Endothelial cell of umbilical vein (primary cell): ENCODE results near the gene USH1C. TPM values are rescaled to one million over a fixed set of nuclear protein-coding genes. Genes with fewer than 3 reads are reported as not detected.

Experiments
- BruUV-seq: library from RNA; stranded (reverse); fragments of 400-500 nt; replicated peaks from 2 replicates; lab custom pipeline; 2021; lab: Mats Ljungman, UMichigan
- CTCF ChIA-PET: fragments of 300-600, 350-600 bp; sonication (Branson Sonifier 250); formaldehyde crosslinking; loops from one replicate; lab custom pipeline; 2021; ENCODE audit warnings: antibody characterized with exemption, inconsistent platforms; lab: Charles Lee
- POLR2A ChIA-PET: fragments of 300-600, 350-600 bp; sonication (Branson Sonifier 250); formaldehyde crosslinking; loops from one replicate; lab custom pipeline; 2021; ENCODE audit warnings: antibody characterized with exemption, inconsistent platforms; lab: Charles Lee
- DNase-seq: peaks from one replicate; pipeline ENCODE4 v3.0.0-alpha.2; 2011; ENCODE audit warnings: low read depth, low spot score
- FAIRE-seq: peaks from 2 replicates; lab custom pipeline; 2011; peaks lifted over from hg19 to GRCh38; lab: Jason Lieb, UNC
- H2AFZ ChIP-seq: 2 replicates; pipeline ENCODE4 v1.6.0; 2012; ENCODE audit warnings: low read depth, low read length, control low read depth, inconsistent platforms
- H3K27ac ChIP-seq: 2 replicates; pipeline ENCODE4 v1.5.1; 2011; ENCODE audit warnings: low read depth, mild to moderate bottlenecking, control low read depth, low read length, moderate library complexity; ENCODE audit not compliant: insufficient read depth
- H3K27me3 ChIP-seq, 2 experiments: 2 replicates each; pipeline versions ENCODE4 v1.6.0 to v1.6.1; 2011; ENCODE audit warnings: low read length in 2 of 2, mixed read lengths in 1 of 2; ENCODE audit not compliant: control insufficient read depth in 2 of 2, insufficient read depth in 2 of 2
- H3K36me3 ChIP-seq, 2 experiments: 2 replicates in 1 of 2; 3 replicates in 1 of 2; pipeline ENCODE4 v1.5.1; 2011; ENCODE audit warnings: low read length in 2 of 2, mild to moderate bottlenecking in 1 of 2, moderate library complexity in 1 of 2; ENCODE audit not compliant: control insufficient read depth in 2 of 2, insufficient read depth in 2 of 2; ENCODE audit errors: extremely low read depth in 1 of 2
- H3K4me1 ChIP-seq: 3 replicates; pipeline ENCODE4 v1.5.1; 2011; ENCODE audit warnings: mild to moderate bottlenecking, low read length; ENCODE audit not compliant: control insufficient read depth, insufficient read depth; ENCODE audit errors: extremely low read depth
- H3K4me2 ChIP-seq: 2 replicates; pipeline ENCODE4 v1.6.1; 2011; ENCODE audit warnings: low read length, control low read depth, mixed read lengths; ENCODE audit not compliant: insufficient read depth
- H3K4me3 ChIP-seq, 3 experiments: fragments of 200-600 bp in 1 of 3; sonication (generic), shearing (Covaris generic) in 1 of 3; replicated peaks in 1 of 3; 2 replicates each; pipeline ENCODE4 v1.5.1; 2011 to 2016; ENCODE audit warnings: control low read depth in 3 of 3, low read length in 3 of 3, mild to moderate bottlenecking in 2 of 3, inconsistent platforms in 1 of 3, low read depth in 1 of 3, moderate library complexity in 1 of 3; ENCODE audit not compliant: insufficient read depth in 1 of 3
- H3K79me2 ChIP-seq: 2 replicates; pipeline ENCODE4 v1.6.0; 2012; ENCODE audit warnings: low read length, inconsistent platforms; ENCODE audit not compliant: control insufficient read depth, insufficient read depth
- H3K9ac ChIP-seq: replicated peaks from 2 replicates; pipeline ENCODE3; 2011; ENCODE audit warnings: low read length, control low read depth; ENCODE audit not compliant: insufficient read depth; ENCODE audit errors: extremely low read depth
- H3K9me1 ChIP-seq: replicated peaks from 3 replicates; pipeline ENCODE4 v1.6.0; 2011; ENCODE audit warnings: mild to moderate bottlenecking, low read length; ENCODE audit not compliant: control insufficient read depth, insufficient read depth; ENCODE audit errors: extremely low read depth
- H3K9me3 ChIP-seq: replicated peaks from 2 replicates; pipeline ENCODE4 v1.5.1; 2012; ENCODE audit warnings: low read length, inconsistent platforms; ENCODE audit not compliant: control insufficient read depth, insufficient read depth
- H4K20me1 ChIP-seq: replicated peaks from 2 replicates; pipeline ENCODE3; 2011; ENCODE audit warnings: mild to moderate bottlenecking, low read length; ENCODE audit not compliant: control insufficient read depth, insufficient read depth; ENCODE audit errors: extremely low read depth
- CTCF ChIP-seq, 2 donors: IDR thresholded peaks; 1 replicate in 1 of 2; 2 replicates in 1 of 2; pipeline ENCODE4 v1.5.1; 2011; ENCODE audit warnings: low read length in 2 of 2, mild to moderate bottlenecking in 2 of 2, moderate library complexity in 2 of 2, control low read depth in 1 of 2, inconsistent platforms in 1 of 2, low read depth in 1 of 2; ENCODE audit not compliant: insufficient read depth in 1 of 2; ENCODE audit errors: extremely low read depth in 1 of 2
- EZH2 ChIP-seq: IDR thresholded peaks from 2 replicates; pipeline ENCODE4 v1.6.1; 2012; ENCODE audit warnings: borderline replicate concordance, low read depth, mild to moderate bottlenecking, moderate library complexity, low read length, inconsistent platforms; ENCODE audit not compliant: severe bottlenecking
- FOS ChIP-seq: IDR thresholded peaks from 2 replicates; pipeline ENCODE4 v1.6.1; 2011; ENCODE audit warnings: mild to moderate bottlenecking, low read length, moderate library complexity, borderline replicate concordance; ENCODE audit not compliant: insufficient read depth
- JUN ChIP-seq: IDR thresholded peaks from 2 replicates; pipeline ENCODE4 v1.6.1; 2011; ENCODE audit warnings: borderline replicate concordance, low read depth; ENCODE audit not compliant: insufficient read length, insufficient read depth
- MYC ChIP-seq: IDR thresholded peaks from one replicate; pipeline ENCODE4 v1.6.1; 2011; ENCODE audit warnings: mild to moderate bottlenecking, low read depth, low read length
- POLR2A ChIP-seq: IDR thresholded peaks from 2 replicates; pipeline ENCODE4 v1.6.1; 2012; ENCODE audit warnings: low read depth, mild to moderate bottlenecking, control low read depth, low read length
- POLR2AphosphoS5 ChIP-seq: IDR thresholded peaks from 2 replicates; pipeline ENCODE4 v1.6.1; 2012; ENCODE audit warnings: low read depth, mild to moderate bottlenecking, control low read depth, low read length, moderate library complexity; ENCODE audit not compliant: insufficient read depth
- dilution Hi-C: fragments of 300-500 bp; cut with MboI; formaldehyde crosslinking; loops from one replicate; pipeline ENCODE4 v1.15.0; 2019; ENCODE audit warnings: low sequenced_read_pairs; ENCODE audit not compliant: extremely low pct_ligation_motif_present
- intact Hi-C: fragments of 100-400 bp; cut with micrococcal nuclease; formaldehyde crosslinking; loops from one replicate; pipeline ENCODE4 v1.10.0; 2022
- polyA plus RNA-seq, 4 experiments: library from polyadenylated mRNA; depleted of rRNA in 3 of 4; stranded (reverse) in 3 of 4; unstranded in 1 of 4; fragments of >200 nt; gene quantifications; 2 replicates each; pipeline versions ENCODE4 v1.2.1 to v1.2.3, GENCODE V29; 2011 to 2012; ENCODE audit warnings: missing spikeins in 1 of 4
- total RNA-seq: library from RNA; stranded (reverse); gene quantifications from 2 replicates; pipeline ENCODE4 v1.2.3, GENCODE V29; 2021
- TF ChIP-seq, protein P1 (sequence below): IDR thresholded peaks from 2 replicates; pipeline ENCODE4 v1.6.1; 2011; ENCODE audit not compliant: insufficient read depth, insufficient read length

USH1C gene
- total and polyA plus RNA-seq, 2 donors (not counting 3 experiments of a cell fraction or from before 2014, with no cell fraction given) = not detected

DNA sequence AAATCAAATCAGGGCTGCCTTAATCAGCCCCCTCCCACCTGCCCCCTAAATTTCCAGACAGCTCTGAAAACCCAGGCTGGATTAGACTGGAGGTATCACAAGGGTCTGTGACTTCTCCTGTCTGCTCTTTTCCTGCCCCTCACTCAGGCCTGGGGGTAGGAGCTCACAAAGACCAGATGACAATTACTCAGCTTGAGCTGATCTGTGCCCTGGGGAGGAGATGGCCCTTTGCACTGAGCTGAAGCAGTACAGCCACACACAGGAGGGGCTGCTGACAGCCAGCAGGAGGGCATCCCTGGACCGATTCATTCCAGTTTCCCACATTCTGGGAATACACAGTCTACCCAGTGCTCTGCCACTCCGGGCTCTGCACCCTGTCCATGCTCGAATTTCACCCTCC is 71.7 kb downstream of the USH1C start:
- FAIRE-seq (no peak), DNase-seq (no peak)
- H3K27me3 ChIP-seq = peaks cover 36 to 39% of the 10 kb centered on the region in 2 experiments
- BruUV-seq = no TSS peak
- no peaks in the 10 kb centered on the region for H3K79me2 ChIP-seq
- H2AFZ ChIP-seq = no peak overlapping the region
- no peaks in the 10 kb centered on the region for H3K9me3 ChIP-seq
- H4K20me1 ChIP-seq = no peaks in the 10 kb centered on the region
- no peaks in the 10 kb centered on the region for H3K4me1 ChIP-seq
- H3K4me3 ChIP-seq = no peak overlapping the region
- dilution Hi-C loops (no loop called here), intact Hi-C loops (no loop called here)
- H3K4me2 ChIP-seq = no peak overlapping the region
- H3K36me3 ChIP-seq = no peaks in the 10 kb centered on the region
- no peak overlapping the region for H3K9ac ChIP-seq
- no peaks in the 10 kb centered on the region for H3K9me1 ChIP-seq
- ChIA-PET CTCF (interaction anchor here (1.6 kb wide), 1 partner anchor 88 kb away, joined by 5 read pairs; no protein-coding TSS in a partner anchor), POLR2A (no interaction called here)
- no peak for TF ChIP-seq JUN
- TF ChIP-seq MYC = no peak
- no peak for TF ChIP-seq FOS
- TF ChIP-seq POLR2AphosphoS5 = no peak
- TF ChIP-seq CTCF (IDR thresholded peaks at IDR 0.05; ENCODE audit: extremely low read depth in 1 of 2, insufficient read depth in 1 of 2, low read depth in 1 of 2, low read length in 2 of 2) = no peak
- TF ChIP-seq, protein P1, sequence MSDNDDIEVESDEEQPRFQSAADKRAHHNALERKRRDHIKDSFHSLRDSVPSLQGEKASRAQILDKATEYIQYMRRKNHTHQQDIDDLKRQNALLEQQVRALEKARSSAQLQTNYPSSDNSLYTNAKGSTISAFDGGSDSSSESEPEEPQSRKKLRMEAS = no peak
- no peak for TF ChIP-seq EZH2
- no peak for TF ChIP-seq POLR2A
- no peak overlapping the region for H3K27ac ChIP-seq
